Measurements from ENCODE around the gene ALG9.
"Not testable (repeated sequence)": the region's sequence is repeated elsewhere in the genome, so short reads cannot be mapped to it uniquely, and the experiment has no call there.

DNA sequence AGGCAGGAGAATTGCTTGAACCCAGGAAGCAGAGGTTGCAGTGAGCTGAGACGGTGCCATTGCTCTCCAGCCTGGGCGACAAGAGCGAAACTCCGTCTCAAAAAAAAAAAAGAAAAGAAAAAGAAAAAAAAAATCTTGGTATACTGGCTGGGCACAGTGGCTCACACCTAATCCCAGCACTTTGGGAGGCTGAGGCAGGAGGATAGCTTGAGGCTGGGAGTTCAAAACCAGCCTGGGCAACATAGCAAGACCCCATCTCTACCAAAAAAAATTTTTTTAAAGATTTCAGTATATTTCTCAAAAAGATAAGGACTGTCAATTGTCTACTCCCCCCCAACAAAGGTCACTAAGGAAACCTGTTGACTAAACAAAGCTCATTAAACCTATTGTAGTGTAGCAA, 13.7 kb upstream of the ALG9 start:
- TF ChIP-seq, protein P1, sequence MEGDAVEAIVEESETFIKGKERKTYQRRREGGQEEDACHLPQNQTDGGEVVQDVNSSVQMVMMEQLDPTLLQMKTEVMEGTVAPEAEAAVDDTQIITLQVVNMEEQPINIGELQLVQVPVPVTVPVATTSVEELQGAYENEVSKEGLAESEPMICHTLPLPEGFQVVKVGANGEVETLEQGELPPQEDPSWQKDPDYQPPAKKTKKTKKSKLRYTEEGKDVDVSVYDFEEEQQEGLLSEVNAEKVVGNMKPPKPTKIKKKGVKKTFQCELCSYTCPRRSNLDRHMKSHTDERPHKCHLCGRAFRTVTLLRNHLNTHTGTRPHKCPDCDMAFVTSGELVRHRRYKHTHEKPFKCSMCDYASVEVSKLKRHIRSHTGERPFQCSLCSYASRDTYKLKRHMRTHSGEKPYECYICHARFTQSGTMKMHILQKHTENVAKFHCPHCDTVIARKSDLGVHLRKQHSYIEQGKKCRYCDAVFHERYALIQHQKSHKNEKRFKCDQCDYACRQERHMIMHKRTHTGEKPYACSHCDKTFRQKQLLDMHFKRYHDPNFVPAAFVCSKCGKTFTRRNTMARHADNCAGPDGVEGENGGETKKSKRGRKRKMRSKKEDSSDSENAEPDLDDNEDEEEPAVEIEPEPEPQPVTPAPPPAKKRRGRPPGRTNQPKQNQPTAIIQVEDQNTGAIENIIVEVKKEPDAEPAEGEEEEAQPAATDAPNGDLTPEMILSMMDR (conservative IDR thresholded peaks at IDR 0.05 in 1 of 2, IDR thresholded peaks at IDR 0.05 in 1 of 2; ENCODE audit: low read depth in 1 of 2, low read length in 2 of 2): not testable (repeated sequence)
- TF ChIP-seq EZH2 (IDR thresholded peaks at IDR 0.05; ENCODE audit: low read length, missing control alignments): not testable (repeated sequence)
